Measurements from ENCODE around the gene NDFIP1.

DNA sequence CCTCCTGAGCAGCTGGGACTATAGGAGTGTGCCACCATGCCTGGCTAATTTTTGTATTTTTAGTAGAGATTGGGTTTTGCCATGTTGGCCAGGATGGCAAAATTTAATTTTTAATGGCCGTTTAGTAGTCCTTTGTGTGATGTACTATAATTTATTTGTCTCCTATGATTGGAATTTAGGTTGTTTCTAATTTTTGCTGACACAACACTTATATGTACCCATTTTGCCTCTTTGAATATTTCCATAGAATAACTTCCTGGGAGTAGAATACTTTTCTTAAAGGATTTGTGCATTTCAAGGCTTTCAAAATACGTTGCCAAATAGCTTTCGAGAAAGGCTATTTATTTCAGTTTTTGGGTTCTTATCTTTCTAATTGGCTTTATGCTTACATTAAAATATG is 22.8 kb downstream of the NDFIP1 start:
- TF ChIP-seq, protein P1, sequence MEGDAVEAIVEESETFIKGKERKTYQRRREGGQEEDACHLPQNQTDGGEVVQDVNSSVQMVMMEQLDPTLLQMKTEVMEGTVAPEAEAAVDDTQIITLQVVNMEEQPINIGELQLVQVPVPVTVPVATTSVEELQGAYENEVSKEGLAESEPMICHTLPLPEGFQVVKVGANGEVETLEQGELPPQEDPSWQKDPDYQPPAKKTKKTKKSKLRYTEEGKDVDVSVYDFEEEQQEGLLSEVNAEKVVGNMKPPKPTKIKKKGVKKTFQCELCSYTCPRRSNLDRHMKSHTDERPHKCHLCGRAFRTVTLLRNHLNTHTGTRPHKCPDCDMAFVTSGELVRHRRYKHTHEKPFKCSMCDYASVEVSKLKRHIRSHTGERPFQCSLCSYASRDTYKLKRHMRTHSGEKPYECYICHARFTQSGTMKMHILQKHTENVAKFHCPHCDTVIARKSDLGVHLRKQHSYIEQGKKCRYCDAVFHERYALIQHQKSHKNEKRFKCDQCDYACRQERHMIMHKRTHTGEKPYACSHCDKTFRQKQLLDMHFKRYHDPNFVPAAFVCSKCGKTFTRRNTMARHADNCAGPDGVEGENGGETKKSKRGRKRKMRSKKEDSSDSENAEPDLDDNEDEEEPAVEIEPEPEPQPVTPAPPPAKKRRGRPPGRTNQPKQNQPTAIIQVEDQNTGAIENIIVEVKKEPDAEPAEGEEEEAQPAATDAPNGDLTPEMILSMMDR (IDR thresholded peaks at IDR 0.05), result no peak
- TF ChIP-seq POLR2AphosphoS5 (IDR thresholded peaks at IDR 0.05), result no peak

Measured in transverse colon (tissue), 4 donors.